Left lobe of liver (tissue), 2 donors: ENCODE results near the gene SCAF1. TPM values are rescaled to one million over a fixed set of nuclear protein-coding genes. Genes with fewer than 3 reads are reported as not detected.

ENCODE experiments used
- ATAC-seq: fragments of 200-7000 bp; cut with Tn5 transposase; one replicate; pipeline ENCODE4 v1.9.1; 2020; ENCODE audit warnings: mild to moderate bottlenecking, moderate library complexity
- DNase-seq: peaks from one replicate; pipeline ENCODE4 v3.0.0-alpha.2; 2020; ENCODE audit warnings: low spot score
- total RNA-seq: library from RNA; stranded (reverse); gene quantifications from one replicate; pipeline ENCODE4 v1.2.1, GENCODE V29; 2021
- donor health status: DM: no; HTN: no; CAD: no; lungs with moderate emphysema.
- donor health status: DM: no; HTN: yes; CAD: no.

SCAF1 gene, protein sequence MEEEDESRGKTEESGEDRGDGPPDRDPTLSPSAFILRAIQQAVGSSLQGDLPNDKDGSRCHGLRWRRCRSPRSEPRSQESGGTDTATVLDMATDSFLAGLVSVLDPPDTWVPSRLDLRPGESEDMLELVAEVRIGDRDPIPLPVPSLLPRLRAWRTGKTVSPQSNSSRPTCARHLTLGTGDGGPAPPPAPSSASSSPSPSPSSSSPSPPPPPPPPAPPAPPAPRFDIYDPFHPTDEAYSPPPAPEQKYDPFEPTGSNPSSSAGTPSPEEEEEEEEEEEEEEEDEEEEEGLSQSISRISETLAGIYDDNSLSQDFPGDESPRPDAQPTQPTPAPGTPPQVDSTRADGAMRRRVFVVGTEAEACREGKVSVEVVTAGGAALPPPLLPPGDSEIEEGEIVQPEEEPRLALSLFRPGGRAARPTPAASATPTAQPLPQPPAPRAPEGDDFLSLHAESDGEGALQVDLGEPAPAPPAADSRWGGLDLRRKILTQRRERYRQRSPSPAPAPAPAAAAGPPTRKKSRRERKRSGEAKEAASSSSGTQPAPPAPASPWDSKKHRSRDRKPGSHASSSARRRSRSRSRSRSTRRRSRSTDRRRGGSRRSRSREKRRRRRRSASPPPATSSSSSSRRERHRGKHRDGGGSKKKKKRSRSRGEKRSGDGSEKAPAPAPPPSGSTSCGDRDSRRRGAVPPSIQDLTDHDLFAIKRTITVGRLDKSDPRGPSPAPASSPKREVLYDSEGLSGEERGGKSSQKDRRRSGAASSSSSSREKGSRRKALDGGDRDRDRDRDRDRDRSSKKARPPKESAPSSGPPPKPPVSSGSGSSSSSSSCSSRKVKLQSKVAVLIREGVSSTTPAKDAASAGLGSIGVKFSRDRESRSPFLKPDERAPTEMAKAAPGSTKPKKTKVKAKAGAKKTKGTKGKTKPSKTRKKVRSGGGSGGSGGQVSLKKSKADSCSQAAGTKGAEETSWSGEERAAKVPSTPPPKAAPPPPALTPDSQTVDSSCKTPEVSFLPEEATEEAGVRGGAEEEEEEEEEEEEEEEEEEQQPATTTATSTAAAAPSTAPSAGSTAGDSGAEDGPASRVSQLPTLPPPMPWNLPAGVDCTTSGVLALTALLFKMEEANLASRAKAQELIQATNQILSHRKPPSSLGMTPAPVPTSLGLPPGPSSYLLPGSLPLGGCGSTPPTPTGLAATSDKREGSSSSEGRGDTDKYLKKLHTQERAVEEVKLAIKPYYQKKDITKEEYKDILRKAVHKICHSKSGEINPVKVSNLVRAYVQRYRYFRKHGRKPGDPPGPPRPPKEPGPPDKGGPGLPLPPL
- total RNA-seq = 35.5 TPM

DNA sequence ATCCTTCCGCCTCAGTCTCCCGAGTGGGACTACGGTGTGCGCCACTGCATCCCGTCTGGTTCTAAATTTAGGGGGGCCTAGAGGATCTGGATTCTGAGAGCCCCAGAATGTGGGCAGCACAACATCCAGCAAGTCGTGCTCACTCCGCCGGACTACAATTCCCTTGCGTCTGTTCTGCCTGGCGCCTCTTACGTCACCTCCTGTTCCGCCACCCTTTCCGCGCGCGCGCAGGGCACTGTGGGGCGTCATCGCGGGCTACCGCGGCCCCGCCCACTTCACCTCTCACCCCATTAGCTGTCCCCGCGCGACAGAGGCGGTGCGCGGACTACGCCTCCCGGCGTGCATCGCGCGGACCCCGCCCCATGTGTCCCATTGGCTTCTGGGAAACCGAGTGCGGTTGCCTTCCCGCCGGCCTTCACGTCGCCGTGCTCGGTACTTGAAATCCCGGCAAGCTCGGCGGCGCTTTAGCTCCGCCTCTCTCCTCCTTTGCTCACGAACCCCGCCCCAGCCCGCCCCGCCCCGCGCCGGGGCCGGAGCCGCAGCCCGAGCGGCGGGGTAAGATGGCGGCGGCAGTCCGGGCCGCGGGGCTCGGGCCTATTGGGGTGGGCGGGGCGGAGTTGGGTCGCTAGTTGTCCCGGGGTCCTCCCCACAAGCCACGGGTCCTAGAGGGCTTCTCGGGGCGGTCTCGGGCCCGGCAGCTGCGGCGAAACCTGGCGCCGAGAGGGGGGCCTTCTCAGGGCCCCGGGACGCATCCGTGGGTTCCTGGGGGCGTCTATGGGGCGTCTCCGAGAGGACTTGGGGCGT is at the start of gene SCAF1:
TSS of gene SCAF1 (plus strand) at position 522 of the 804 bp plus-strand sequence. CDS start 2,818 bp downstream, outside the sequence.
- DNase-seq = peak; percentile 100
- ATAC-seq = peak; percentile 80

- DNase-seq = no peak
- no peak for ATAC-seq
Observed at GRCh38 chr19:49592486-49593232, 49.4 kb upstream of the SCAF1 start.

DNA sequence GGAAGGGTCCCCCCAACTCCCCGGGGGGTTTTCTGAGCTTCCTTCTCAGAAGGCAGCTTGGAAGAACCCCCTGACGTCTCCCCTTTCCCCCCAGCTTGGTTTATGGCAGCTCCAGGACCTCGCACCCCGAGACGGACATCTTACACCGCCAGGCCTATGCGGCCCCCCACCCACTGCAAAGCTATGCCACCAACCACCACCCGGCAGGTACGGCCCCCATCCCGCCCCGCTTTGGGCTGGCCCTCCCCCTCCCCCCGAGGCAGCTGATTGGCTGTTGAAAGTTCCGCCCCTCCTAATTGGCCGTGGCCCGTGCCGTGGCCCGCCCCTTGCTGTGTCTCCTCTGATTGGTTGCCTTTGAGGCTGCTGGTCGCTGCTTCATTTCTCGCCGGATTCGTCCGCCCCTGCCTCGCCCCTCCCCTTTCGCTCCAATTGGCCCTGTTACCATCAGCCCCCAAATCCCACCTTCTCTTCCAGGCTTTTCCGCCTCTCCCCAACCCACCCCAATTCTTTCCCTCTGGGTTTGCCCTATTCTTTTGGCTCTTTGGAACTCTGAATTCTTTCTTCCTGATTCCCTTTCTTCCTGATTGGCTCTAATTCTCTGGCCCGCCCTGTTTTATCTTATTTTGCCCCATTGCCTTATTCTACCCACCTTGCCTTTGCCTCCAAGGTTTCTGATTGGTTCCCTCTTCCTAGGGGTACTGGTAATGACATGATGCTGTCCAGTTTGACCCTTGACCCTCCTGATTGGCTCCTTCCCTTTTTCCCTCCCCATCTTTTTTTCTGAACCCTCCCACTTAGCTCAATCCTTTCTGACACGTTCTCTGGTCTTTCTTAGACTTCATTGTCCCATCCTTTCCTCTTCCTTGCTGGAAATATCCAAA is 48.5 kb upstream of the SCAF1 start:
- peak; percentile 13 for ATAC-seq

DNA sequence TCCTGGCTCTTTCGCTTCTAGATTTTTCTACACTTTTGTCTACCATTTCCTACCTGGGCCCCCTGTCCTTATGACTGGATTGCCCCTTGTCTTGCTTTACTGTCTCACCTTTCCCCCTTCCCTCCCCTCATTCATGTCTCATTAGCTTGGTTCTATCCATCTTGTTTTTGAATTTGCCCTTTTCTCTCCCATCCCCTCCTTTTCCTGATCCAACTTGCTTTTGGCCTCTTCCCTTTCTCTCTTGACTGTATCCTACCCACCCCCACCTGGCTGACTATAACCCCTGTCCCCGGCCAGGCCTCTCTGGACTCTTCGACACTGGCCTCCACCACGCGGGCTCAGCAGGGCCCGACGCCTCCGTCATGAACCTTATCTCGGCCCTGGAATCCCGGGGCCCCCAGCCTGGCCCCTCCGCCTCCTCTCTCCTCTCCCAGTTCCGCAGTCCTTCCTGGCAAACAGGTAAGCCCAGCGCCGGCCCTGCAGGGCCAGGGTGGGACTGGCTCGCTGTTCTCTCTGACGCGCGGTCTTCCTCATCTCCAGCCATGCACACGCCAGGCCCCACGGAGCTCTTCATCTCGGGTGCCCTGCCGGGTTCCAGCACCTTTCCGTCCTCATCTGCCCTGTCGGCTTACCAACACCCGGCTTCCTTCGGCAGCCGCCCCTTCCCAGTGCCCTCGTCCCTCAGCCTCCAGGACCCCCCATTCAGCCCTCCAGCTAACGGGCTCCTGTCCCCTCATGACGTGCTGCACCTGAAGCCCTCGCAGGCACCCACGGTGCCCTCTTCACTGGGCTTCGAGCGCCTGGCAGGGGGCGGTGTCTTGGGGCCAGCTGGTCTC is 47.6 kb upstream of the SCAF1 start:
- DNase-seq = no peak
- ATAC-seq = no peak

More for the DNA sequence above, 48.5 kb upstream of the SCAF1 start:
- peak; percentile 86 for DNase-seq

DNA sequence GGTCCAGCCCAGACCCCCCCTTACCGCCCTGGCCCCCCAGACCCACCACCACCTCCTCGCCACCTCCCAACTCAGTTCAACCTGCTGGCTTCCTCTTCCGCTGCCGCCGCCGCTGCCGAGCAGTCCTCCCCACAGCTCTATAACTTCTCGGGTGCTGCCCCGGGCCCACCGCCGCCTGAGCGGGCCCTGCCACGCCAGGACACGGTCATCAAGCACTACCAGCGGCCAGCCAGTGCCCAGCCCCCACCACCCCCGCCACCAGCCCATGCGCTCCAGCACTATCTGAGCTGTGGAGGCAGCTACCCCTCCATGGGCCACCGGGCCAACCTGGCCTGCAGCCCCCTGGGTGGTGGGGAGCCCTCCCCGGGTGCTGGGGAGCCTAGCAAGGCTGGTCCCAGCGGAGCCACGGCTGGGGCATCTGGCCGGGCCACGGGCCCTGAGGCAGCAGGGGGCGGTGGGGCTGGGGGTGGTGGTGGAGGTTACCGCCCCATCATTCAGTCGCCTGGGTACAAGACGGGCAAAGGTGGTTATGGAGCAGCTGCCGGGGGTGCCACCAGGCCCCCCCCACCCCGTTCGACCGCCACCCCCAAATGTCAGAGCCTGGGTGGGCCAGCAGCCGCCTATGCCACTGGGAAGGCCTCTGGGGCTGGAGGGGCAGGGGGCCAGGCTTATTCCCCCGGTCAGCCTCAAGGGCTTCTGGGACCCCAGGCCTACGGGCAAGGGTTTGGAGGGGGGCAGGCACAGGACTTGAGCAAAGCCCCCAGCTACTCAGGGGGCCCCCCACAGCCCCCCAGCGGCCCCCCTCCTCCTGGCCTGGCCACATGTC is 46.8 kb upstream of the SCAF1 start:
- ATAC-seq = no peak
- no peak for DNase-seq

- DNase-seq (no peak), ATAC-seq (no peak)
Observed at GRCh38 chr19:49595819-49596404, 46.1 kb upstream of the SCAF1 start.

DNA sequence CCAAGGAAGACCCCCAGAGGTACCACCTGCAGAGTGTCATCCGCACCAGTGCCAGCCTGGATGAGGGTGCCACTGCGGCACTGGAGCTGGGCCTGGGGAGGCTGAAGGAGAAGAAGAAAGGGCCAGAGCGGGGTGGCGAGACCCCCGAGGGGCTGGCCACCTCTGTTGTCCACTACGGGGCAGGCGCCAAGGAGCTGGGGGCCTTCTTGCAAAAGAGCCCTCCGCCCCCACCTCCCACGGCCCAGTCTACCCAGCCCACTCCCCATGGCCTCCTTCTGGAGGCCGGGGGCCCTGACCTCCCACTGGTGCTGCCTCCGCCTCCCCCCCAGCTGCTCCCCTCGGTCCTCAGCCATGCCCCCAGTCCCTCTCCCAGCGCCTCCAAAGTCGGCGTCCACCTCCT is 45.6 kb upstream of the SCAF1 start:
- DNase-seq (no peak), ATAC-seq (no peak)

GRCh38 chr19:49596954-49597702 is 44.9 kb upstream of the SCAF1 start:
- DNase-seq = no peak
- ATAC-seq = no peak

DNA sequence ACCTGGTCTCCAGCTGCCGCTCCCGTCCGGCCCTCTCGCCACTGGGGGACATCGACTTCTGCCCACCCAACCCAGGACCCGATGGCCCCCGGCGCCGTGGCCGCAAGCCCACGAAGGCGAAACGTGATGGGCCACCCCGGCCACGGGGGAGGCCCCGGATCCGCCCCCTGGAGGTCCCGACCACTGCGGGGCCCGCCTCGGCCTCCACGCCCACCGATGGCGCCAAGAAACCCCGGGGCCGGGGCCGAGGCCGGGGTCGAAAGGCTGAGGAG is 44.4 kb upstream of the SCAF1 start:
- no peak for ATAC-seq

GRCh38 chr19:49599378-49600295 is 42.4 kb upstream of the SCAF1 start:
- DNase-seq (no peak), ATAC-seq (no peak)

More for the DNA sequence above, 44.4 kb upstream of the SCAF1 start:
- no peak for DNase-seq

GRCh38 chr19:49601482-49602038 is 40.4 kb upstream of the SCAF1 start:
- no peak for ATAC-seq
- DNase-seq = no peak

- DNase-seq (no peak), ATAC-seq (no peak)
Observed at GRCh38 chr19:49602806-49603205, 39.2 kb upstream of the SCAF1 start.

DNA sequence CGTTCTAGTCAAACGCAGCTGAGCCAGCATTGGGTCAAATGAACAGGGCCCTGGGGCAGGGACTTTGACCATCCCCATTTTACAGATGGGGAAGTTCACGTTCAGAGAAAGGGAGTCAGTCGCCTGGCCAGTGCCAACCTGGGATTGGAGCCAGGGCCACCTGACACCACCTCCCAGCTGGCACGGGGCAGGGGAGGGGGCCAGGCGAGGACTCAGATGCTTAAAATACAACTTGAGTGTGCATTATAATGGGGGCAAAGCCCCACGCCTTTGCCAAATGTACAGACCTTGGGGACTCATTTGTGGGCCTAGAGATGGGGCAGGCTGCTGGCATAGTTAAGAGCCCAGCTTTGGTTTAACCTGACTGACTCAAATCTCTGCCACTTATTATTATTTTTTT is 36.4 kb upstream of the SCAF1 start:
- DNase-seq = no peak
- ATAC-seq = peak; percentile 33

GRCh38 chr19:49609499-49610092 is 32.4 kb upstream of the SCAF1 start:
- no peak for ATAC-seq
- no peak for DNase-seq
